ENCODE measurements around the gene CHST3.

DNA sequence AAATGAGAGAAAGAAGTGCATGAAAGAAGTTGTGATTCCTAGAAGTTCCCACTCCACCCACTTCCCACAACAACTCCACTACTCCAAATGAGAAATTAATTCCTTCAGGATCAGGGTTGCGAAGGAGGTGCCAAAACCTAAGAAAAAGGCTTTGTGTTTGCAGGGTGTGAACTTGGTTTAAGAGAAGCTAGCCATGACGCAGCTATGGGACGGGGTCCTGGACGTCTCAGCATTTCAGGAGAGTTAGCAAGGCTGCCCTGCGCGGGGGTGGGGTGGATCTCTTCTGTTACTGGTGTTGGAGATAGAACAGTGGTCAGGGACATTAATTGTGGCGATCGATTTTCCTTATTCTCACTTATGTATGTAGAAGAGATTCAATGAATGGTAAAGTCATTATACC lies 61.2 kb downstream of the CHST3 start:
- TF ChIP-seq, protein P1, sequence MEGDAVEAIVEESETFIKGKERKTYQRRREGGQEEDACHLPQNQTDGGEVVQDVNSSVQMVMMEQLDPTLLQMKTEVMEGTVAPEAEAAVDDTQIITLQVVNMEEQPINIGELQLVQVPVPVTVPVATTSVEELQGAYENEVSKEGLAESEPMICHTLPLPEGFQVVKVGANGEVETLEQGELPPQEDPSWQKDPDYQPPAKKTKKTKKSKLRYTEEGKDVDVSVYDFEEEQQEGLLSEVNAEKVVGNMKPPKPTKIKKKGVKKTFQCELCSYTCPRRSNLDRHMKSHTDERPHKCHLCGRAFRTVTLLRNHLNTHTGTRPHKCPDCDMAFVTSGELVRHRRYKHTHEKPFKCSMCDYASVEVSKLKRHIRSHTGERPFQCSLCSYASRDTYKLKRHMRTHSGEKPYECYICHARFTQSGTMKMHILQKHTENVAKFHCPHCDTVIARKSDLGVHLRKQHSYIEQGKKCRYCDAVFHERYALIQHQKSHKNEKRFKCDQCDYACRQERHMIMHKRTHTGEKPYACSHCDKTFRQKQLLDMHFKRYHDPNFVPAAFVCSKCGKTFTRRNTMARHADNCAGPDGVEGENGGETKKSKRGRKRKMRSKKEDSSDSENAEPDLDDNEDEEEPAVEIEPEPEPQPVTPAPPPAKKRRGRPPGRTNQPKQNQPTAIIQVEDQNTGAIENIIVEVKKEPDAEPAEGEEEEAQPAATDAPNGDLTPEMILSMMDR (IDR thresholded peaks at IDR 0.05): no peak
- TF ChIP-seq POLR2A (IDR thresholded peaks at IDR 0.05): no peak
